A549 (cell line): Measurements from ENCODE around the gene ICOS.

Experiments used
- CTCF ChIP-seq: fragments of >200 bp; sonication (Bioruptor Twin); formaldehyde crosslinking; IDR thresholded peaks from 3 replicates; pipeline ENCODE4 v1.5.1; 2016
- E2F6 ChIP-seq: IDR thresholded peaks from 2 replicates; pipeline ENCODE4 v1.6.1; 2012; ENCODE audit warnings: low read depth, borderline replicate concordance
- ESRRA ChIP-seq: fragments of 150-350 bp; IDR thresholded peaks from 2 replicates; pipeline ENCODE4 v1.6.1; 2014; ENCODE audit warnings: mild to moderate bottlenecking, low read length, borderline replicate concordance
- HMGXB4 ChIP-seq: fragments of 250-450 bp; sonication (Bioruptor Pico); IDR thresholded peaks from 2 replicates; pipeline ENCODE4 v1.5.0; 2021; ENCODE audit warnings: mild to moderate bottlenecking, moderate library complexity, borderline replicate concordance
- POLR2A ChIP-seq: IDR thresholded peaks from 2 replicates; pipeline ENCODE4 v1.6.1; 2012; ENCODE audit warnings: mild to moderate bottlenecking, low read length
- RFX5 ChIP-seq: fragments of 450-650 bp; IDR thresholded peaks from 2 replicates; pipeline ENCODE4 v1.7.1; 2014; ENCODE audit warnings: antibody characterized with exemption, mild to moderate bottlenecking, moderate library complexity
- TP53 ChIP-seq: fragments of 250-450 bp; sonication (Bioruptor Pico); IDR thresholded peaks from 2 replicates; pipeline ENCODE4 v1.5.0; 2021; ENCODE audit warnings: mild to moderate bottlenecking, moderate library complexity

- TF ChIP-seq TP53 (no peak), POLR2A (no peak), HMGXB4 (CRISPR knock-in tag) (no peak), ESRRA (no peak), CTCF (no peak), RFX5 (no peak), E2F6 (no peak)
Observed at GRCh38 chr2:203960811-203961210, 24.2 kb downstream of the ICOS start.
